NCI-H2107 treated with DMSO at 0.1 percent for 48 hours (cell line): ENCODE data around the gene DDX49.
"Not testable (repeated sequence)": the region's sequence is repeated elsewhere in the genome, so short reads cannot be mapped to it uniquely, and the experiment has no call there.

Source experiments
- DNase-seq: peaks from one replicate; lab custom pipeline; 2025; ENCODE audit not compliant: unreplicated experiment; lab: John Stamatoyannopoulos, UW

The DDX49 gene

GRCh38 chr19:18895038-18895823, 24.3 kb upstream of the DDX49 start:
- DNase-seq = no peak

- DNase-seq = no peak
Observed at GRCh38 chr19:18895824-18896341, 23.6 kb upstream of the DDX49 start, which contains the start of gene CERS1. CERS1 (minus strand) TSS chr19:18896158; CDS start chr19:18896072, 86 bp downstream.

- no peak for DNase-seq
Observed at GRCh38 chr19:18896421-18896841, 23.1 kb upstream of the DDX49 start.

GRCh38 chr19:18897094-18898029, 22.2 kb upstream of the DDX49 start:
- DNase-seq = no peak

GRCh38 chr19:18898081-18898606, 21.4 kb upstream of the DDX49 start:
- DNase-seq = no peak

- no peak for DNase-seq
Observed at GRCh38 chr19:18898607-18899408, 20.7 kb upstream of the DDX49 start.

- no peak for DNase-seq
Observed at GRCh38 chr19:18899624-18900560, 19.6 kb upstream of the DDX49 start.

- DNase-seq = no peak
Observed at GRCh38 chr19:18900700-18901481, 18.6 kb upstream of the DDX49 start.

GRCh38 chr19:18901491-18901890, 18.0 kb upstream of the DDX49 start:
- no peak for DNase-seq

- DNase-seq = not testable (repeated sequence)
Observed at GRCh38 chr19:18902519-18902918, 17.0 kb upstream of the DDX49 start.

GRCh38 chr19:18903156-18904037, 16.1 kb upstream of the DDX49 start:
- no peak for DNase-seq

- DNase-seq = no peak
Observed at GRCh38 chr19:18904334-18905057, 15.0 kb upstream of the DDX49 start.

GRCh38 chr19:18905058-18905456, 14.5 kb upstream of the DDX49 start:
- DNase-seq = no peak

GRCh38 chr19:18905513-18906236, 13.8 kb upstream of the DDX49 start:
- no peak for DNase-seq

- no peak for DNase-seq
Observed at GRCh38 chr19:18906605-18907519, 12.7 kb upstream of the DDX49 start.
